ENCODE results near the gene SBNO1.
A peak's percentile ranks its signal among the peaks of the same experiment; 100 is the strongest.
"Not testable (repeated sequence)": the region's sequence is repeated elsewhere in the genome, so short reads cannot be mapped to it uniquely, and the experiment has no call there.

SBNO1 gene

DNA sequence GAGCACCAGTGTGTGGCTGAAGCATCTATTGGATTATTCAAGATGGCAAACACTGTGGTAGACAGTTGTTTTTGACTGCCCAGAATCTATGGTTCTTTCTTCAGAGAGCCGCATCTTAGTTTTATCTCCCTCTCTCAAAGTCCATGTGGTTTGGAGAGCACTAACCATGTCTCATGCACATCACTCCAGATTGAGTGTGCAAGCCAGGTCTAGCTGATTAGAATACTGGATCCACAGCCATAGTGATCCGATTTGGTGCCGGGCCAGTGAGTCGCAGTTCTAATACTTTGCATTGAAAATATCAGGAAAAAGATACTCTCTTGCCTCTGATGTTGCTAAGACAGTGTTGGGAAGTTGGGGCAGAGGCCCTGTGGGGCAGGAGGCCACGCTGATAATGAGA is 4.6 kb upstream of the SBNO1 start:
- Histone ChIP-seq H3K36me3 (ENCODE audit: low read length) (no peaks in the 10 kb centered on the region), H4K20me1 (ENCODE audit: low read depth, low read length) (no peaks in the 10 kb centered on the region), H3K4me3 (ENCODE audit: insufficient read depth, low read length, poor library complexity, severe bottlenecking) (no peak overlapping the region), H2AFZ (ENCODE audit: low read depth, low read length, severe bottlenecking) (no peak overlapping the region), H3K9me2 (replicated peaks; ENCODE audit: insufficient read depth, low read length) (no peaks in the 10 kb centered on the region), H3K9ac (ENCODE audit: low read length) (no peak overlapping the region), H3K9me3 (ENCODE audit: insufficient read depth, low read length) (no peaks in the 10 kb centered on the region), H3K27ac (ENCODE audit: low read depth, low read length) (no peak overlapping the region), H3F3A (ENCODE audit: insufficient read depth) (peaks cover 9% of the 10 kb centered on the region), H3K79me2 (ENCODE audit: insufficient read depth, low read length) (peaks cover 3% of the 10 kb centered on the region), H3K27me3 (ENCODE audit: low read length) (no peaks in the 10 kb centered on the region), H3K4me2 (ENCODE audit: low read depth, low read length, poor library complexity, severe bottlenecking) (no peak overlapping the region)
- TF ChIP-seq EZH2phosphoT487 (conservative IDR thresholded peaks at IDR 0.05; ENCODE audit: low read length): no peak
- TF ChIP-seq, protein P1, sequence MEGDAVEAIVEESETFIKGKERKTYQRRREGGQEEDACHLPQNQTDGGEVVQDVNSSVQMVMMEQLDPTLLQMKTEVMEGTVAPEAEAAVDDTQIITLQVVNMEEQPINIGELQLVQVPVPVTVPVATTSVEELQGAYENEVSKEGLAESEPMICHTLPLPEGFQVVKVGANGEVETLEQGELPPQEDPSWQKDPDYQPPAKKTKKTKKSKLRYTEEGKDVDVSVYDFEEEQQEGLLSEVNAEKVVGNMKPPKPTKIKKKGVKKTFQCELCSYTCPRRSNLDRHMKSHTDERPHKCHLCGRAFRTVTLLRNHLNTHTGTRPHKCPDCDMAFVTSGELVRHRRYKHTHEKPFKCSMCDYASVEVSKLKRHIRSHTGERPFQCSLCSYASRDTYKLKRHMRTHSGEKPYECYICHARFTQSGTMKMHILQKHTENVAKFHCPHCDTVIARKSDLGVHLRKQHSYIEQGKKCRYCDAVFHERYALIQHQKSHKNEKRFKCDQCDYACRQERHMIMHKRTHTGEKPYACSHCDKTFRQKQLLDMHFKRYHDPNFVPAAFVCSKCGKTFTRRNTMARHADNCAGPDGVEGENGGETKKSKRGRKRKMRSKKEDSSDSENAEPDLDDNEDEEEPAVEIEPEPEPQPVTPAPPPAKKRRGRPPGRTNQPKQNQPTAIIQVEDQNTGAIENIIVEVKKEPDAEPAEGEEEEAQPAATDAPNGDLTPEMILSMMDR (IDR thresholded peaks at IDR 0.05; ENCODE audit: insufficient read depth, low read length, poor library complexity, severe bottlenecking): no peak

DNA sequence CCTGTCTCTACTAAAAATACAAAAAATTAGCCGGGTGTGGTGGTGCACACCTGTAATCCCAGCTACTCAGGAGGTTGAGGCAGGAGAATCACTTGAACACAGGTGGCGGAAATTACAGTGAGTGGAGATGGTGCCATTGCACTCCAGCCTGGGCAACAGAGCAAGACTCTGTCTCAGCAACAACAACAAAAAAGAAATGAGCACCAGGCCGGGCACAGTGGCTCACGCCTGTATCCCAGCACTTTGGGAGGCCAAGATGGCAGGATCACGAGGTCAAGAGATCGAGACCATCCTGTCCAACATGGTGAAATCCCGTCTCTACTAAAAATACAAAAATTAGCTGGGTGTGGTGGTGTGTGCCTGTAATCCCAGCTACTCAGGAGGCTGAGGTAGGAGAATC is 3.8 kb upstream of the SBNO1 start:
- not testable (repeated sequence) for H2AFZ ChIP-seq (ENCODE audit: low read depth, low read length, severe bottlenecking); H4K20me1 ChIP-seq (ENCODE audit: low read depth, low read length)

DNA sequence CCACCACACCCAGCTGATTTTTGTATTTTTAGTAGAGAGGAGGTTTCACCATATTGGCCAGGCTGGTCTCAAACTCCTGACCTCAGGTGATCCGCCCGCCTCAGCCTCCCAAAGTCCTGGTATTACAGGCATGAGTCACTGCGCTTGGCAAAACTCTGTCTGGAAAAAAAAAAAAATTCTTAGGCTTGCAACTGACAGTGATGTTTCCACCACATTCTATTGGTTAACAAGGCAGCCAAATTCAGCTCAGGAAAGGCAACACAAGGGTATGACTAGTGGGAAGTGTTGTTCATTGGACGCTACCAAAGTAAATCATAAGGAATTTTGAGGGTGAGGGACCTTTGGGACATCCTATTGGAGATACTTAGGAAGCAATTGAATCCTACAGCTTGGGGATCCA is 2.9 kb upstream of the SBNO1 start:
- TF ChIP-seq EZH2phosphoT487 (conservative IDR thresholded peaks at IDR 0.05; ENCODE audit: low read length): no peak
- TF ChIP-seq, protein P1 (IDR thresholded peaks at IDR 0.05; ENCODE audit: insufficient read depth, low read length, poor library complexity, severe bottlenecking): no peak
- no peaks in the 10 kb centered on the region for H3K27me3 ChIP-seq (ENCODE audit: low read length)
- no peaks in the 10 kb centered on the region for H3K9me3 ChIP-seq (ENCODE audit: insufficient read depth, low read length)
- no peak overlapping the region for H3K4me2 ChIP-seq (ENCODE audit: low read depth, low read length, poor library complexity, severe bottlenecking)
- no peak overlapping the region for H2AFZ ChIP-seq (ENCODE audit: low read depth, low read length, severe bottlenecking)
- H3F3A ChIP-seq (ENCODE audit: insufficient read depth): peaks cover 9% of the 10 kb centered on the region
- peaks cover 21% of the 10 kb centered on the region for H3K79me2 ChIP-seq (ENCODE audit: insufficient read depth, low read length)
- H3K9me2 ChIP-seq (replicated peaks; ENCODE audit: insufficient read depth, low read length): no peaks in the 10 kb centered on the region
- H3K36me3 ChIP-seq (ENCODE audit: low read length): no peaks in the 10 kb centered on the region
- no peak overlapping the region for H3K27ac ChIP-seq (ENCODE audit: low read depth, low read length)
- no peak overlapping the region for H3K4me3 ChIP-seq (ENCODE audit: insufficient read depth, low read length, poor library complexity, severe bottlenecking)
- H3K9ac ChIP-seq (ENCODE audit: low read length): no peak overlapping the region
- no peaks in the 10 kb centered on the region; the same call in 1 of the 2 replicates for H4K20me1 ChIP-seq (ENCODE audit: low read depth, low read length)

More for the DNA sequence above, 3.8 kb upstream of the SBNO1 start:
- not testable (repeated sequence) for H3K9ac ChIP-seq (ENCODE audit: low read length); H3K27me3 ChIP-seq (ENCODE audit: low read length); H3K4me2 ChIP-seq (ENCODE audit: low read depth, low read length, poor library complexity, severe bottlenecking); H3K9me2 ChIP-seq (replicated peaks; ENCODE audit: insufficient read depth, low read length); H3K36me3 ChIP-seq (ENCODE audit: low read length); H3K27ac ChIP-seq (ENCODE audit: low read depth, low read length); H3F3A ChIP-seq (ENCODE audit: insufficient read depth); H3K9me3 ChIP-seq (ENCODE audit: insufficient read depth, low read length); H3K4me3 ChIP-seq (ENCODE audit: insufficient read depth, low read length, poor library complexity, severe bottlenecking)
- H3K79me2 ChIP-seq (ENCODE audit: insufficient read depth, low read length): peaks cover 11% of the 10 kb centered on the region

- Histone ChIP-seq H3K79me2 (ENCODE audit: insufficient read depth, low read length) (peaks cover 43% of the 10 kb centered on the region), H3K27ac (ENCODE audit: low read depth, low read length) (peak overlapping the region; percentile 89), H3K9ac (ENCODE audit: low read length) (peak overlapping the region; percentile 80), H2AFZ (ENCODE audit: low read depth, low read length, severe bottlenecking) (peak overlapping the region; percentile 82), H3F3A (ENCODE audit: insufficient read depth) (peaks cover 9% of the 10 kb centered on the region), H4K20me1 (ENCODE audit: low read depth, low read length) (no peaks in the 10 kb centered on the region; the same call in 1 of the 2 replicates), H3K4me3 (ENCODE audit: insufficient read depth, low read length, poor library complexity, severe bottlenecking) (peak overlapping the region; percentile 69), H3K9me2 (replicated peaks; ENCODE audit: insufficient read depth, low read length) (no peaks in the 10 kb centered on the region), H3K36me3 (ENCODE audit: low read length) (no peaks in the 10 kb centered on the region), H3K27me3 (ENCODE audit: low read length) (no peaks in the 10 kb centered on the region), H3K9me3 (ENCODE audit: insufficient read depth, low read length) (no peaks in the 10 kb centered on the region), H3K4me2 (ENCODE audit: low read depth, low read length, poor library complexity, severe bottlenecking) (peak overlapping the region; percentile 70)
- TF ChIP-seq, protein P1 (IDR thresholded peaks at IDR 0.05; ENCODE audit: insufficient read depth, low read length, poor library complexity, severe bottlenecking): peak; percentile 86
- no peak for TF ChIP-seq EZH2phosphoT487 (conservative IDR thresholded peaks at IDR 0.05; ENCODE audit: low read length)
These were observed 624 bp upstream of the SBNO1 start for GRCh38 chr12:123365025-123365917.
